PC-3 (cell line): ENCODE results near the gene CIITA. TPM values are rescaled to one million over a fixed set of nuclear protein-coding genes. Genes with fewer than 3 reads are reported as not detected.

Source experiments
- ATAC-seq: fragments of 200-7000 bp; cut with Tn5 transposase; 2 replicates; pipeline ENCODE4 v1.9.1; 2020; ENCODE audit warnings: mild to moderate bottlenecking, moderate library complexity
- BruUV-seq: library from RNA; stranded (reverse); fragments of 400-500 nt; replicated peaks from 2 replicates; lab custom pipeline; 2021; lab: Mats Ljungman, UMichigan
- CTCF ChIA-PET: fragments of 300-600 bp; sonication (Branson Sonifier 250); formaldehyde crosslinking; loops from one replicate; lab custom pipeline; 2022; ENCODE audit warnings: antibody characterized with exemption; lab: Charles Lee
- POLR2A ChIA-PET: fragments of 300-600 bp; sonication (Branson Sonifier 250); formaldehyde crosslinking; loops from one replicate; lab custom pipeline; 2022; ENCODE audit warnings: antibody characterized with exemption; ENCODE audit not compliant: unreplicated experiment; lab: Charles Lee
- DNase-seq: peaks from one replicate; pipeline ENCODE4 v3.0.0-alpha.2; 2015
- H2AFZ ChIP-seq: fragments of 300-600 bp; sonication (generic); 2 replicates; pipeline ENCODE4 v1.6.0; 2016; ENCODE audit warnings: antibody characterized with exemption, low read length
- H3F3A ChIP-seq: fragments of 300-600 bp; sonication (generic); one replicate; pipeline ENCODE4 v1.6.0; 2017; ENCODE audit warnings: antibody characterized with exemption, low read length, control low read depth, mild to moderate bottlenecking; ENCODE audit not compliant: unreplicated experiment
- H3K27ac ChIP-seq: fragments of 300-600 bp; sonication (generic); 2 replicates; pipeline ENCODE4 v1.5.1; 2016; ENCODE audit warnings: mild to moderate bottlenecking, low read length
- H3K27me3 ChIP-seq: fragments of 300-600 bp; sonication (generic); 2 replicates; pipeline ENCODE4 v1.6.1; 2016; ENCODE audit warnings: low read length, mixed read lengths
- H3K36me3 ChIP-seq: fragments of 300-600 bp; sonication (generic); 2 replicates; pipeline ENCODE4 v1.6.1; 2016; ENCODE audit warnings: low read depth, mixed run types, low read length, mixed read lengths
- H3K4me1 ChIP-seq: fragments of 300-600 bp; sonication (generic); 2 replicates; pipeline ENCODE4 v1.5.1; 2016; ENCODE audit warnings: low read length; ENCODE audit not compliant: insufficient read depth
- H3K4me2 ChIP-seq: fragments of 300-600 bp; sonication (generic); 2 replicates; pipeline ENCODE4 v1.6.0; 2016; ENCODE audit warnings: low read length
- H3K4me3 ChIP-seq: fragments of 300-600 bp; sonication (generic); 2 replicates; pipeline ENCODE4 v1.5.1; 2016; ENCODE audit warnings: mild to moderate bottlenecking, low read length, mixed read lengths
- H3K79me2 ChIP-seq: fragments of 300-600 bp; sonication (generic); 2 replicates; pipeline ENCODE4 v1.6.1; 2017; ENCODE audit warnings: low read length, mixed read lengths
- H3K9ac ChIP-seq: fragments of 300-600 bp; sonication (generic); 2 replicates; pipeline ENCODE4 v1.6.0; 2016; ENCODE audit warnings: mild to moderate bottlenecking, low read length
- H3K9me2 ChIP-seq: fragments of 300-600 bp; sonication (generic); replicated peaks from 2 replicates; pipeline ENCODE4 v1.6.1; 2016; ENCODE audit warnings: mixed run types, low read length, mixed read lengths
- H3K9me3 ChIP-seq: fragments of 300-600 bp; sonication (generic); 2 replicates; pipeline ENCODE4 v1.6.1; 2016; ENCODE audit warnings: low read length, mixed read lengths
- H4K20me1 ChIP-seq: fragments of 300-600 bp; sonication (generic); 2 replicates; pipeline ENCODE4 v1.6.1; 2016; ENCODE audit warnings: low read length, mixed read lengths
- EZH2 ChIP-seq: fragments of 300-600 bp; sonication (generic); IDR thresholded peaks from one replicate; pipeline ENCODE4 v1.6.1; 2017; ENCODE audit warnings: antibody characterized with exemption, mild to moderate bottlenecking, low read length; ENCODE audit not compliant: unreplicated experiment
- EZH2phosphoT487 ChIP-seq: fragments of 300-600 bp; sonication (generic); IDR thresholded peaks from 2 replicates; pipeline ENCODE4 v1.6.1; 2018; ENCODE audit warnings: mild to moderate bottlenecking, antibody characterized with exemption, low read length, borderline replicate concordance
- intact Hi-C: fragments of 100-400 bp; cut with micrococcal nuclease; formaldehyde crosslinking; loops from 2 replicates; pipeline ENCODE4 v1.9.0; 2023
- total RNA-seq: library from RNA; depleted of rRNA; stranded (reverse); fragments of >200 nt; gene quantifications from 2 replicates; pipeline ENCODE4 v1.2.3, GENCODE V29; 2014
- TF ChIP-seq, protein P1 (sequence below): fragments of 300-600 bp; sonication (generic); conservative IDR thresholded peaks from 2 replicates; pipeline ENCODE4 v1.5.1; 2017; ENCODE audit warnings: antibody characterized with exemption, low read depth, mild to moderate bottlenecking, low read length

CIITA gene
- total RNA-seq, 1 experiment from 2014 or later, result not detected

DNA sequence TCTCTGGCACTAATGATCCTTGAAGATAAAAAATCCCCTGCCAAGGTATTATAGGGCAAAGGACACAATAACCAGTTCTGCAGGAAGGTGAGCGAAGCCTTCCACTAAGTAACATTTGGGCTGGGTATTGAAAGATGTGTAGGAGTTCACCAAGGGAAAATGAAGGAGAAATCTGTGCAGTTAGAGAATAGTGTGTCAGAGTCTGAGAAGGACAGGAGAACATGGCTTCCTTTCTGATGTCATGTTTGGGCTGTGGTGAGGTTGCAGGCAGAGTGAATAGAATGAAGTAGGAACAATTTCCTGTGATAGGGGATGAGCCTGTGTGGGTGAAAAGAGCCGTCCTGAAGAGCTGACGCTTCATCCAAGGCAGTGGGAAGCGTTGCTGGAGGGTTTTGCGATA is 24.1 kb upstream of the CIITA start:
- Histone ChIP-seq H3K9me3 (no peaks in the 10 kb centered on the region), H2AFZ (no peak overlapping the region), H3K27me3 (peaks cover 3% of the 10 kb centered on the region; the same call in 1 of the 2 replicates), H3K4me3 (no peak overlapping the region), H4K20me1 (no peaks in the 10 kb centered on the region), H3K4me1 (peaks cover 8% of the 10 kb centered on the region), H3F3A (no peaks in the 10 kb centered on the region), H3K9me2 (no peaks in the 10 kb centered on the region), H3K4me2 (peak overlapping the region; percentile 52), H3K27ac (no peak overlapping the region), H3K79me2 (no peaks in the 10 kb centered on the region), H3K36me3 (no peaks in the 10 kb centered on the region), H3K9ac (no peak overlapping the region)
- DNase-seq (peak; percentile 36), ATAC-seq (no peak)
- ChIA-PET POLR2A (no interaction called here), CTCF (no interaction called here)
- BruUV-seq, result no TSS peak
- TF ChIP-seq, protein P1, sequence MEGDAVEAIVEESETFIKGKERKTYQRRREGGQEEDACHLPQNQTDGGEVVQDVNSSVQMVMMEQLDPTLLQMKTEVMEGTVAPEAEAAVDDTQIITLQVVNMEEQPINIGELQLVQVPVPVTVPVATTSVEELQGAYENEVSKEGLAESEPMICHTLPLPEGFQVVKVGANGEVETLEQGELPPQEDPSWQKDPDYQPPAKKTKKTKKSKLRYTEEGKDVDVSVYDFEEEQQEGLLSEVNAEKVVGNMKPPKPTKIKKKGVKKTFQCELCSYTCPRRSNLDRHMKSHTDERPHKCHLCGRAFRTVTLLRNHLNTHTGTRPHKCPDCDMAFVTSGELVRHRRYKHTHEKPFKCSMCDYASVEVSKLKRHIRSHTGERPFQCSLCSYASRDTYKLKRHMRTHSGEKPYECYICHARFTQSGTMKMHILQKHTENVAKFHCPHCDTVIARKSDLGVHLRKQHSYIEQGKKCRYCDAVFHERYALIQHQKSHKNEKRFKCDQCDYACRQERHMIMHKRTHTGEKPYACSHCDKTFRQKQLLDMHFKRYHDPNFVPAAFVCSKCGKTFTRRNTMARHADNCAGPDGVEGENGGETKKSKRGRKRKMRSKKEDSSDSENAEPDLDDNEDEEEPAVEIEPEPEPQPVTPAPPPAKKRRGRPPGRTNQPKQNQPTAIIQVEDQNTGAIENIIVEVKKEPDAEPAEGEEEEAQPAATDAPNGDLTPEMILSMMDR, result no peak
- intact Hi-C loops, result no loop called here

DNA sequence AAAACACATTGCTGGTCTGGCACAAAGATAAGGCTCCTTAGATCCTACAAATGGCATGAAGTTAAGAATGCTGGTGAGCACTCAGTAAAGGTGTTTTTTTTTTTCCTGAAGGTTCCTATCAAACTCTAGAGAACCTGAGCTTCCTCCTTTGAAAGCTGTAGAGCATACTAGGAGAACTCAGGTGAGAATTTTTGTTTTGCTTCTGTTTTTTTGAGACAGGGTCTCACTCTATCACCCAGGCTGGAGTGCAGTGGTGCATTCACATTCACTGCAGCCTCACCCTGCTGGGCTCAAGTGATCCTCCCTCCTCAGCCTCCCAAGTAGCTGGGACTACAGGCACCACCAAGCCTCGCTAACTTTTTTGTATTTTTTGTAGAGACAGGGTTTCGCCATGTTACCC is 21.0 kb upstream of the CIITA start:
- peaks cover 8% of the 10 kb centered on the region for H3K4me1 ChIP-seq
- H3K9me3 ChIP-seq, result no peaks in the 10 kb centered on the region
- no peak overlapping the region for H3K4me2 ChIP-seq
- no peaks in the 10 kb centered on the region for H4K20me1 ChIP-seq
- H2AFZ ChIP-seq, result no peak overlapping the region
- POLR2A ChIA-PET, result no interaction called here
- no peak overlapping the region for H3K4me3 ChIP-seq
- TF ChIP-seq EZH2phosphoT487 (no peak), EZH2 (no peak)
- TF ChIP-seq, protein P1, result no peak
- H3K9me2 ChIP-seq, result no peaks in the 10 kb centered on the region
- intact Hi-C loops, result no loop called here
- H3K36me3 ChIP-seq, result no peaks in the 10 kb centered on the region
- H3K9ac ChIP-seq, result no peak overlapping the region
- BruUV-seq, result no TSS peak
- H3K27ac ChIP-seq, result no peak overlapping the region
- ATAC-seq, result no peak
- no peaks in the 10 kb centered on the region for H3K27me3 ChIP-seq
- CTCF ChIA-PET, result no interaction called here
- no peak for DNase-seq
- H3F3A ChIP-seq, result no peaks in the 10 kb centered on the region
- no peaks in the 10 kb centered on the region for H3K79me2 ChIP-seq

DNA sequence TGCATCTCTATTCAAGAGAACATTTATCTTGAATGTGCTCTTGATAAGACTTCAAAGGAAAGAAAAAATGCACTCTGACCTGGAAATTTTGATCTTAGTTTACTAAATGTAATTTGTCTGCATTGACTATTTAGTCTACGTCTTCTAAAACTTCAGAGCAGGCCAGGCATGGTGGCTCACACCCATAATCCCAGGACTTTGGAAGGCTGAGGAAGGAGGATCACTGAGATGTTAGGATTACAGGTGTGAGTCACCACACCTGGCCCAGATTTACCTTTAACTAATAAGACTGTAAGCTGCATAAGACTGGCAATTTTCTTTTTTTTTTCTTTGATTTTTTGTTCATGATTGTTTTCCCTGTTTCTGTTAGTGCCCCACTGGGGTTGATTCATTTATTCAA is 18.8 kb upstream of the CIITA start:
- Histone ChIP-seq H3K27ac (no peak overlapping the region), H3K4me1 (peaks cover 12% of the 10 kb centered on the region), H3K9me2 (no peaks in the 10 kb centered on the region), H3K36me3 (no peaks in the 10 kb centered on the region), H3K4me3 (no peak overlapping the region), H3K9me3 (no peaks in the 10 kb centered on the region), H3K79me2 (no peaks in the 10 kb centered on the region), H3K9ac (no peak overlapping the region), H4K20me1 (no peaks in the 10 kb centered on the region), H3K27me3 (no peaks in the 10 kb centered on the region), H3F3A (no peaks in the 10 kb centered on the region), H3K4me2 (no peak overlapping the region), H2AFZ (no peak overlapping the region)
- intact Hi-C loops, result no loop called here
- ChIA-PET POLR2A (no interaction called here), CTCF (no interaction called here)
- TF ChIP-seq EZH2, result no peak
- TF ChIP-seq, protein P1, result no peak
- TF ChIP-seq EZH2phosphoT487, result no peak
- DNase-seq (no peak), ATAC-seq (no peak)
- no TSS peak for BruUV-seq
